NK-92 (cell line): Measurements from ENCODE around the gene SLC35G3.
"Not testable (repeated sequence)": the region's sequence is repeated elsewhere in the genome, so short reads cannot be mapped to it uniquely, and the experiment has no call there.

Source experiments
- DNase-seq: peaks from one replicate; lab custom pipeline; 2025; ENCODE audit not compliant: unreplicated experiment; lab: John Stamatoyannopoulos, UW

SLC35G3 gene

GRCh38 chr17:35212668-35213067, 18.5 kb upstream of the SLC35G3 start:
- DNase-seq = no peak

DNA sequence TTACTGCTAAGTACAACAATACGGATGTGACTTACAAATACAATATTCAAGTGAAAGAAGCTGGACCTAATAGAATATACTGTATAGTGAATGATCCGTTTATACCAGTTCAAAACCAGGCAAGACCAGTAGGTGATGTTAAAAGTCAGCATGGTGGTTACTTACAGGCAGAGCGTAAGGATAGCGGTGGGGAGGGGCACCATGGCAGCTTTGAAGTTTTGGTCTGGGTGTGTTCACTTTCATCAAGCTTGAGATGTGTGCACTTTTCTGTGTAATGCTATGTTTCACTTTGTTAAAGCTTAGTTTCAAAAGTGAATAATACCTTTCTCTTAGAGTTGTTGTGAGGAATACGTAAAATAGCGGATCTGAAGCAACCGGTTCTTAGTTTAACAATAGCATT, 16.5 kb upstream of the SLC35G3 start:
- no peak for DNase-seq

GRCh38 chr17:35202582-35202981, 8.4 kb upstream of the SLC35G3 start:
- not testable (repeated sequence) for DNase-seq

DNA sequence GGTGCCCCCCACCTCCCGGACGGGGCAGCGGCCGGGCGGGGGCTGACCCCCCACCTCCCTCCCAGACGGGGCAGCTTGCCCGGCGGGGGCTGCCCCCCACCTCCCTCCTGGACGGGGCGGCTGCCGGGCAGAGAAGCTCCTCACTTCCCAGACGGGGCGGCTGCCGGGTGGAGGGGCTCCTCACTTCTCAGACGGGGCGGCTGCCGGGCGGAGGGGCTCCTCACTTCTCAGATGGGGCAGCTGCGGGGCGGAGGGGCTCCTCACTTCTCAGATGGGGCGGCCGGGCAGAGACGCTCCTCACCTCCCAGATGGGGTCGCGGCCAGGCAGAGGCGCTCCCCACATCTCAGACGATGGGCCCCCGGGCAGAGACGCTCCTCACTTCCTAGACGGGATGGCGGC, 869 bp upstream of the SLC35G3 start:
- DNase-seq = not testable (repeated sequence)

GRCh38 chr17:35192708-35193107, 1.5 kb downstream of the SLC35G3 start:
- no peak for DNase-seq

DNA sequence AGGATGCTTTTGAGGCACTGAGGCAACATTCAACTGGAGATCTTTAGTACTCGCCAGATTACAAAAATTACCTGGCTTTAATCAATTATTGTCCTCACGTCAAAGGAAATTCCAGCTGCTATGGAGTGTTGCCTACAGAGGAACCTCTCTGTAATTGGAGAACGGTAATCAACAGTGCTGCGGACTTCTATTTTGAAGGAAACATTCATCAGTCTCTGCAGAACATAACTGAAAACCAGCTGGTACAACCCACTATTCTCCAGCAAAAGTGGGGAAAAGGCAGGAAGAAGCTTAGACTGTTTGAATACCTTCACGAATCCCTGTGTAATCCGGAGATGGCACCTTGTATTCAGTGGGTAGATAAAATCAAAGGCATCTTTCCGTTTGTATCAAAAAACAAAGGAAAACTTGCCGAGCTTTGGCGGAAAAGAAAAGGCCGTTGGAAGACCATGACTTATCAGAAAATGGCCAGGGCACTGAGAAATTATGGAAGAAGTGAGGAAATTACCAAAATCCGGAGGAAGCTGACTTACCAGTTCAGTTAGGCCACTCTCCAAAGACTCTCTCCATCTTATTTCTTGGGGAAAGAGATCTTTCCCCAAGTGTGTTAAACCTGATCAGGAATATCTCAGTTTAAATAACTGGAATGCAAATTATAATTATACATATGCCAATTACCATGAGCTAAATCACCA, 3.0 kb downstream of the SLC35G3 start:
- no peak for DNase-seq

DNA sequence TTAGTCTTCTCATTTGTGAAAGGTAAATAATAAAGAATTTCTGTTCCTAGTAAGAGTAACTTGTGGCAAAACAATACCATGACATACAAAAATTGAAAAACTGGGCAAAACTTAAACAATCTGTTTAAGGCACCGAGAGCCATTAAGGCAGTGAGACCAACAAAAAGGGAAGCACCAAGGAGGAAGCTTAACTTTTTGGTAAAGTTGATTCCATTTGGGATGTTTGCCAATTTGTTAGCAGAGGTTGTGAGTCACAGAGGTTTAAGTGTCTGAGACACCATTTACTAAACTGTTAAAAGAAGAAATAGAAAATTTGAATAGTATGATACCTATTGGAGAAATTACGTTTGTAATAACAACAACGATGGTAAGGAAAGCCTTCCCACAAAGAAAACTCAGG, 4.9 kb downstream of the SLC35G3 start:
- DNase-seq = no peak

DNA sequence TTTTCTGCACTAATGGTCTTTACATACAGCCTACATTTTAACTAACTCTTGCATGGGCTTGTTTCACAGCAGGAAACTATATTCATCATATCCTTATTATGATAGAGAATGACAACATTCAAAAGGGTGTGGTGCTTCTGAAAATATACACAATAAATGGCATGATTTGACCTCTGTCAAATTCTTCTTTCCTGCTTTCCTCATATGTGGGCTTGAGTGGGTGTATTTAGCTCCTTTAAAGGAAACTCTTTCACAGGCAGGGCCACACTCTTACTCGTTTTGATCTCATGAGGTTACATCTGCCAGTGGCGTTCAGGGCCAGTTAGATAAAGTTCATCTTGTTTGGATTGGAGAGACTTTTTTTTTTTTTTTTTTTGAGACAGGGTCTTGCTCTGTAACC, 6.1 kb downstream of the SLC35G3 start:
- DNase-seq = no peak

DNA sequence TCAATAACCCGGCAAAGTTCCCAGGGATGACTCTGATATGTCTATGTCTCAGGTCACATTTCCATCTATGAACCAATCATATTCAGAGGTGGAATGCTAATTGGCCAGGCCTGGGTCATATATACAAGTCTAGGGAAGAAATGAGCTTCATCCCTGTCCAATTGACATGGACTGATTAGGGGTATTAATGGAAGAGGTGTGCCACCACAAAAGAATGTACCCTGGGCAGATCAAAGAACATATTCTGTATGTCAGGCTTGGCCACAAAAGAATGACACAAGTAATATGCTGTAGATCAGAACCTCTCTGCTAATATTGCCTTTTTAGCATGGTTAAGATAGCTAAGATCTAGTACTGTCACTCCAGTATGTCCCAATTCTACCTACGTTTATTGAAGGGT, 6.7 kb downstream of the SLC35G3 start:
- no peak for DNase-seq

- no peak for DNase-seq
Measured at GRCh38 chr17:35185849-35186248, 8.3 kb downstream of the SLC35G3 start.

- DNase-seq = no peak
Measured at GRCh38 chr17:35184274-35184673, 9.9 kb downstream of the SLC35G3 start.

GRCh38 chr17:35183332-35183731, 10.9 kb downstream of the SLC35G3 start:
- no peak for DNase-seq

GRCh38 chr17:35179379-35179778, 14.8 kb downstream of the SLC35G3 start:
- DNase-seq = not testable (repeated sequence)

DNA sequence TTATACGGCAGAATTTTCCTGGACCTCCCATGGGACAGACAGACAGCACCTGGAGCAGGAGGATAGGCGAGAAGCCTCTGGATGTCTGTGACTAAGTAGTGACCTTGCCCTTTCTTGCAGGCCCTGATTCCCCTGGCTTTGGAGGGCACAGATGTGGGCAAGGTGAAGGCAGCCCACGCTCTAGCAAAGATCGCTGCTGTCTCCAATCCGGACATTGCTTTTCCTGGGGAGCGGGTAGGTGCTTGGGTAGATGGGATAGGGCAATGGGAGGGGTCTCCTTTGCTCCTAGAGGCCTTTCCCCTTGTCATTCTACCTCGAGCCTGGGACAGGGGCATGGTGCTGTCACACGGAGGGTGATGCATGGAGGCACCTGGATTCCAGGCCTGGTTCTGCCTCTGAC, 17.3 kb downstream of the SLC35G3 start:
- no peak for DNase-seq

- DNase-seq = no peak
Measured at GRCh38 chr17:35175638-35176415, 18.4 kb downstream of the SLC35G3 start.

DNA sequence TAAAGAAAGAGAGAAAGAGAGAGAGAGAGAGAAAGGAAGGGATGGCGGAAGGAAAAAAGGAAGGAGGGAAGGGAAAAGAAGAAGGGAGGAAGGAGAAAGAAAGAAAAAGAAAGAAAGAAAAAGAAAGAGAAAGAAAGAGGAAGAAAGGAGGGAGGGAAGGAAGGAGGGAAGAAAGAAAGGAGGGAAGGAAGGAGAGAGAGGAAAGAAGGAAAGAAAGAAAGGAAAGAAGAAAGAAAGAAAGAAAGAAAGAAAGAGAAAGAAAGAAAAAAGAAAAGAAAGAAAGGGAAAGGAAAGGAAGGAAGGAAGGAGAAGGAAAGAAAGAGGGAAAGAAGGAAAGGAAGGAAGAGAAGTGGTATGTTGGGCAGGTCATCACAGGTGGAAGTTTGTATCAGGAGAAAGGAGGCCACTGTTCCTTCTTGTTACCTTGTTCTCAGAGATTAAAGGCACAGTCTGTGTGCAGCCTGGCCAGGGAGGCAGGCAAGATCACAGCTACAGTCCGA, 19.3 kb downstream of the SLC35G3 start:
- no peak for DNase-seq

DNA sequence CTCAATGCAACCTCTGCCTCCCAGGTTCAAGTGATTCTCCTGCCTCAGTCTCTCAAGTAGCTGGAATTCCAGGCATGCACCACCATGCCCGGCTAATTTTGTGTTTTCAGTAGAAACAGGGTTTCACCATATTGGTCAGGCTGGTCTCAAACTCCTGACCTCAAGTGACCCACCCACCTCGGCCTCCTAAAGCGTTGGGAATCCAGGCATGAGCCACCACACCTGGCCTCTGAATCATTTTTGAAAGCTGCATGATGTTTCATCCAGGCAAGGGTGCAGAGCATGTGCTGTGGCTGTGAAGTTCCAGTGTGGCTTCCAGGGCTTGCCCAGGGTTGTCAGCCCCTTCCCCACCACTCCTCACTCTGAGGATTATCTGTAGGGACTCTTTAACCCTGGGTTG, 21.9 kb downstream of the SLC35G3 start:
- DNase-seq = not testable (repeated sequence)

GRCh38 chr17:35171834-35172233, 22.4 kb downstream of the SLC35G3 start:
- no peak for DNase-seq

DNA sequence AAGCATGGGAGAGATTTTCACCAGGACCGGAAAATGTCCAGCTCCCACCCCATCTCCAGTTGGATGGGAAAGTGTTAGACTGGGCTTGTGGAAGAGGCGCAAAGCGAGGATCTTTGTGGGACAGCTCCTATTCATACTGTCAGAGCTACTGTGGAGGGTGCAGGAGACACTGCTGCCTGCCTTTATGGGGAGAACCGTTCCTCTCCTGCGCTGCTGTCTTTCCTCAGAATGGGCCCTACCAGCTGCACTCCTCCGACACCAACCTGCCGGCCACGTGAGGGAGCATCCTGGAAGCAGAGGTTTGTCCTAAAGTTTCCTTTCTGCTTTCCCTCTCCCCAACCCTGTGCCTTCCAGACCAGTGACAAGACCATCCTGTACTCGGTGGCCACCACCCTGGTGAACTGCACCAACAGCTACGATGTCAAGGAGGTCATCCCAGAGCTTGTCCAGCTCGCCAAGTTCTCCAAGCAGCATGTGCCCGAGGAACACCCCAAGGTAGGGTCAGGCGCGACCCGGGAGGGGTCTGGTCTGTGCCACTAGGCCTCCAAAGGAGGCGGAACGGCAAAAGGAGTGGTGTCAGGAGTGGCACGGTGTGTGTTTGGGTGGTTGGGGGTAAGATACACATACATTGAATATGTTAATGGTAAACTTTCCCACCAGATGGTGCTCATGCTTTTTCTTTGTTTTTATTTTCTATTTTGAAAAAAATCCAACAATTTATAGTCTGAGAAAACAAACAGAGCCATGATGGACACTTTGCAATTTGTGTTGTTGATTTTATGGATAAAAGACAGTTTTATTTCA, 23.0 kb downstream of the SLC35G3 start:
- no peak for DNase-seq

- no peak for DNase-seq
Measured at GRCh38 chr17:35169835-35170363, 24.3 kb downstream of the SLC35G3 start.

DNA sequence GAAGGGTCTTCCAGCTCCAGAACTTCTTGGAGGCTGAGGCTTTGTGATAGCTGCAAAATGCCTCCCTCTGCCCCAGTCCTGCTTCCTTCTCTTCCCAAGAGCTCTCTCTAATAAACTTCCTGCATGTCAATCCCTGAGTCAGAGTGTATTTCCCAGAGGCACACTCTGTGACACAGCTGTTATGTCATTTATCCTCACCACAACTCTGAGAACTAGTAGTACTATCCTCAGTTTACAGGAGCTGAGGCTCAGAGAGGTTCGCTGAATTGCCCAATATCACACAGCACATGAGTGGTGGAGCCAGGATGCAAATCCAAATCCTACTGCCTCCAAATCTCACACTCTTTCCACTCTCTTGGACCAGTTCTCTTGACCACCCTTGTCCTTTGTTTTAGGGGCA, 26.5 kb downstream of the SLC35G3 start:
- no peak for DNase-seq
